GM12878 (cell line): ENCODE measurements around the gene PLEKHH1. TPM values are rescaled to one million over a fixed set of nuclear protein-coding genes. Genes with fewer than 3 reads are reported as not detected.

Source experiments
- ATAC-seq: fragments of 200-7000 bp; cut with Tn5 transposase; 3 replicates; pipeline ENCODE4 v1.9.1; 2020; ENCODE audit warnings: mild to moderate bottlenecking, moderate library complexity
- BruUV-seq: library from RNA; stranded (reverse); fragments of 400-500 nt; replicated peaks from 2 replicates; lab custom pipeline; 2021; lab: Mats Ljungman, UMichigan
- CTCF ChIA-PET: fragments of 300-600 bp; sonication (Branson Sonifier 250); formaldehyde crosslinking; extraction: SDS; loops from one replicate; lab custom pipeline; 2021; ENCODE audit warnings: inconsistent platforms; lab: Yijun Ruan, JAX
- POLR2A ChIA-PET: fragments of 350-600 bp; formaldehyde crosslinking; extraction: SDS; loops from one replicate; lab custom pipeline; 2021; ENCODE audit warnings: inconsistent platforms; lab: Charles Lee
- RAD21 ChIA-PET: fragments of 300-600 bp; sonication (Branson Sonifier 250); formaldehyde crosslinking; loops from one replicate; lab custom pipeline; 2023; ENCODE audit warnings: antibody characterized with exemption; ENCODE audit not compliant: unreplicated experiment; lab: Charles Lee
- SMC1A ChIA-PET: fragments of 300-600 bp; sonication (Branson Sonifier 250); formaldehyde crosslinking; loops from one replicate; lab custom pipeline; 2023; ENCODE audit not compliant: unreplicated experiment, uncharacterized antibody; lab: Charles Lee
- DNase-seq: peaks from one replicate; pipeline ENCODE4 v3.0.0-alpha.2; 2011; ENCODE audit warnings: low read depth, low spot score
- FAIRE-seq: peaks from 3 replicates; lab custom pipeline; 2011; peaks lifted over from hg19 to GRCh38; lab: Jason Lieb, UNC
- H2AFZ ChIP-seq: 2 replicates; pipeline ENCODE4 v1.6.0; 2011; ENCODE audit warnings: low read depth, low read length, control low read depth; ENCODE audit not compliant: control insufficient read depth
- H3K27ac ChIP-seq: 2 replicates; pipeline ENCODE4 v1.5.1; 2011; ENCODE audit warnings: control low read depth; ENCODE audit not compliant: control insufficient read depth, insufficient read depth
- H3K27me3 ChIP-seq, 2 experiments: replicated peaks in 1 of 2; 2 replicates each; pipeline versions ENCODE4 v1.6.0 to v1.6.1; 2011; ENCODE audit warnings: low read length in 1 of 2; ENCODE audit not compliant: control insufficient read depth in 2 of 2, insufficient read depth in 2 of 2
- H3K36me3 ChIP-seq, 2 experiments: 2 replicates each; pipeline ENCODE4 v1.5.1; 2011; ENCODE audit warnings: low read length in 1 of 2; ENCODE audit not compliant: control insufficient read depth in 2 of 2, insufficient read depth in 2 of 2
- H3K4me1 ChIP-seq: 2 replicates; pipeline ENCODE4 v1.6.1; 2011; ENCODE audit warnings: mild to moderate bottlenecking, low read length, moderate library complexity, mixed read lengths; ENCODE audit not compliant: control insufficient read depth, insufficient read depth
- H3K4me2 ChIP-seq: 2 replicates; pipeline ENCODE4 v1.6.0; 2011; ENCODE audit warnings: control low read depth; ENCODE audit not compliant: control insufficient read depth, insufficient read depth
- H3K4me3 ChIP-seq: fragments of 200-600 bp; sonication (generic); 2 replicates; pipeline ENCODE4 v1.5.1; 2016
- H3K79me2 ChIP-seq: 2 replicates; pipeline ENCODE4 v1.6.0; 2011; ENCODE audit warnings: low read length; ENCODE audit not compliant: control insufficient read depth, insufficient read depth
- H3K9ac ChIP-seq: 2 replicates; pipeline ENCODE4 v1.8.0; 2011; ENCODE audit warnings: low read length, control low read depth, mixed read lengths; ENCODE audit not compliant: control insufficient read depth, insufficient read depth
- H3K9me3 ChIP-seq: replicated peaks from 3 replicates; pipeline ENCODE4 v1.5.1; 2011; ENCODE audit warnings: mild to moderate bottlenecking, low read length; ENCODE audit not compliant: control insufficient read depth, insufficient read depth
- H4K20me1 ChIP-seq: 2 replicates; pipeline ENCODE4 v1.6.0; 2011; ENCODE audit not compliant: control insufficient read depth, insufficient read depth
- ASH2L ChIP-seq: fragments of 300-600, 200-600 bp; sonication (generic); IDR thresholded peaks from 2 replicates; pipeline ENCODE4 v1.6.1; 2017; ENCODE audit warnings: low read depth, mild to moderate bottlenecking, borderline replicate concordance
- BCL3 ChIP-seq: IDR thresholded peaks from 2 replicates; pipeline ENCODE4 v1.6.1; 2011; ENCODE audit warnings: borderline replicate concordance, low read depth, mild to moderate bottlenecking, moderate library complexity, low read length; ENCODE audit not compliant: insufficient read depth, poor library complexity, severe bottlenecking
- CREB1 ChIP-seq: IDR thresholded peaks from 2 replicates; pipeline ENCODE4 v1.6.1; 2012; ENCODE audit warnings: low read depth, mild to moderate bottlenecking, inconsistent platforms
- ESRRA ChIP-seq: IDR thresholded peaks from 2 replicates; pipeline ENCODE4 v1.6.1; 2012; ENCODE audit warnings: mild to moderate bottlenecking, low read length, improper control_type of control experiment
- HCFC1 ChIP-seq: fragments of 150-350 bp; IDR thresholded peaks from 2 replicates; pipeline ENCODE4 v1.6.1; 2014; ENCODE audit warnings: low read length
- KDM1A ChIP-seq: fragments of 200-600 bp; sonication (generic); IDR thresholded peaks from 2 replicates; pipeline ENCODE4 v1.6.1; 2016; ENCODE audit warnings: borderline replicate concordance
- MXI1 ChIP-seq: fragments of 150-350 bp; IDR thresholded peaks from 2 replicates; pipeline ENCODE4 v1.6.1; 2011; ENCODE audit warnings: low read depth, mild to moderate bottlenecking, inconsistent platforms, low read length, improper control_type of control experiment
- NBN ChIP-seq: fragments of 450-650 bp; IDR thresholded peaks from 2 replicates; pipeline ENCODE4 v1.6.1; 2016
- NFYB ChIP-seq: IDR thresholded peaks from 2 replicates; pipeline ENCODE4 v1.6.1; 2011; ENCODE audit warnings: low read depth, mild to moderate bottlenecking, low read length, improper control_type of control experiment, moderate library complexity; ENCODE audit not compliant: insufficient read depth
- PBX3 ChIP-seq: IDR thresholded peaks from 2 replicates; pipeline ENCODE4 v1.6.1; 2011; ENCODE audit warnings: mild to moderate bottlenecking, low read depth, low read length, moderate library complexity; ENCODE audit not compliant: insufficient replicate concordance
- POU2F2 ChIP-seq: IDR thresholded peaks from 3 replicates; pipeline ENCODE4 v1.6.1; 2011; ENCODE audit warnings: low read depth, mild to moderate bottlenecking, low read length, borderline replicate concordance
- SIN3A ChIP-seq: IDR thresholded peaks from 2 replicates; pipeline ENCODE4 v1.6.1; 2012; ENCODE audit warnings: low read depth, low read length, improper control_type of control experiment
- SP1 ChIP-seq: IDR thresholded peaks from one replicate; pipeline ENCODE4 v1.6.1; 2011; ENCODE audit warnings: low read depth, low read length
- STAT1 ChIP-seq: fragments of 450-650 bp; conservative IDR thresholded peaks from 2 replicates; pipeline ENCODE4 v1.6.1; 2014; ENCODE audit warnings: antibody characterized with exemption, mild to moderate bottlenecking
- ZNF687 ChIP-seq: fragments of 450-650 bp; IDR thresholded peaks from 2 replicates; pipeline ENCODE4 v1.6.1; 2017; ENCODE audit warnings: mild to moderate bottlenecking, moderate library complexity
- WGBS: methylation state at CpG from one replicate; pipeline ENCODE4 v1.1.6; 2016; ENCODE audit warnings: low lambda C conversion rate; ENCODE audit not compliant: insufficient replicate concordance, insufficient coverage; ENCODE audit errors: missing lambda C conversion rate; 5-methylcytosine and 5-hydroxymethylcytosine counted together
- in situ Hi-C: fragments of 300-500 bp; cut with MboI; formaldehyde crosslinking; loops from 9 replicates; pipeline ENCODE4 v1.14.3; 2018; ENCODE audit warnings: mixed read lengths
- intact Hi-C: fragments of 100-400 bp; cut with micrococcal nuclease; formaldehyde crosslinking; loops from one replicate; pipeline ENCODE4 v1.14.2; 2022; ENCODE audit not compliant: unreplicated experiment
- polyA plus RNA-seq, 11 experiments: library from polyadenylated mRNA; depleted of rRNA in 4 of 11; unstranded in 6 of 11; stranded (reverse) in 5 of 11; fragments of >200 nt; fragmentation: Nextera tagmentation in 4 of 11; fragmentation: Illumina TruSeq in 1 of 11; extraction: Ambion mirVana in 4 of 11; extraction: Trizol in 1 of 11; gene quantifications; 1 replicate in 1 of 11; 2 replicates in 10 of 11; pipeline versions ENCODE4 v1.2.1 to v1.2.3, GENCODE V29; 2011 to 2016; ENCODE audit warnings: inconsistent platforms in 2 of 11, missing spikeins in 2 of 11, low read depth in 1 of 11
- total RNA-seq, 4 experiments: library from RNA; depleted of rRNA in 3 of 4; stranded (reverse); fragments of >200 nt in 3 of 4; fragmentation: Illumina TruSeq in 1 of 4; extraction: Trizol in 1 of 4; gene quantifications; 2 replicates each; pipeline versions ENCODE4 v1.2.1 to v1.2.3, GENCODE V29; 2013 to 2021

The PLEKHH1 gene
- total and polyA plus RNA-seq, 10 of the 15 experiments (the other 5 are each of a cell fraction or from before 2014, with no cell fraction given) = 0.11 to 0.95 (median 0.41) TPM

- no peak for TF ChIP-seq PBX3
- TF ChIP-seq NFYB = no peak
- no peak for TF ChIP-seq ASH2L
- no peak for TF ChIP-seq CREB1
- TF ChIP-seq NBN = no peak
- TF ChIP-seq STAT1 = no peak
- no peak for TF ChIP-seq ZNF687
- TF ChIP-seq, all 136 proteins: peak for 0
These were observed 11.5 kb downstream of the PLEKHH1 start (continued) for GRCh38 chr14:67544590-67544989.

GRCh38 chr14:67547224-67547780 lies 14.2 kb downstream of the PLEKHH1 start:
- RAD21 ChIA-PET = no interaction called here
- WGBS = 66% methylated on average over 5 of the region's 5 CpGs
- ATAC-seq = no peak
- no peaks in the 10 kb centered on the region for H3K36me3 ChIP-seq
- no peak overlapping the region for H3K9ac ChIP-seq
- SMC1A ChIA-PET = no interaction called here
- no peak overlapping the region for H3K27ac ChIP-seq
- no peaks in the 10 kb centered on the region for H3K79me2 ChIP-seq
- H2AFZ ChIP-seq = no peak overlapping the region
- H3K27me3 ChIP-seq = peaks cover 0 to 4% of the 10 kb centered on the region in 2 experiments
- TF ChIP-seq ASH2L (no peak), ESRRA (no peak), SIN3A (no peak), POU2F2 (no peak), SP1 (no peak), KDM1A (no peak), MXI1 (no peak), BCL3 (no peak), HCFC1 (no peak)
- H3K4me2 ChIP-seq = no peak overlapping the region
- no peak for DNase-seq
- H3K4me1 ChIP-seq = no peaks in the 10 kb centered on the region
- H4K20me1 ChIP-seq = no peaks in the 10 kb centered on the region
- H3K9me3 ChIP-seq = peaks cover 2% of the 10 kb centered on the region; the same call in 2 of the 3 replicates
- POLR2A ChIA-PET = no interaction called here
- H3K4me3 ChIP-seq = no peak overlapping the region
- no peak for FAIRE-seq
- CTCF ChIA-PET = no interaction called here
- in situ Hi-C loops (no loop called here), intact Hi-C loops (no loop called here)
- no TSS peak for BruUV-seq
